KMS-11 (cell line): Measurements from ENCODE around the gene F13A1.

Experiments
- H2AFZ ChIP-seq: fragments of 200-600 bp; sonication (generic); 2 replicates; pipeline ENCODE4 v1.6.1; 2016; ENCODE audit warnings: antibody characterized with exemption, mixed run types, low read depth
- H3K27ac ChIP-seq: fragments of 200-600 bp; sonication (generic); 2 replicates; pipeline ENCODE4 v1.6.1; 2016; ENCODE audit warnings: mild to moderate bottlenecking, mixed run types
- H3K27me3 ChIP-seq: fragments of 200-600 bp; sonication (generic); 2 replicates; pipeline ENCODE4 v1.6.1; 2017; ENCODE audit warnings: mild to moderate bottlenecking, low read depth, mixed run types, moderate library complexity; ENCODE audit not compliant: insufficient read depth
- H3K36me3 ChIP-seq: fragments of 200-600 bp; sonication (generic); 2 replicates; pipeline ENCODE4 v1.6.1; 2017; ENCODE audit warnings: mild to moderate bottlenecking, mixed run types; ENCODE audit not compliant: insufficient read depth
- H3K4me1 ChIP-seq: fragments of 200-600 bp; sonication (generic); 2 replicates; pipeline ENCODE4 v1.6.1; 2016; ENCODE audit warnings: mild to moderate bottlenecking, low read depth, mixed run types; ENCODE audit not compliant: poor library complexity, severe bottlenecking
- H3K4me2 ChIP-seq: fragments of 200-600 bp; sonication (generic); 2 replicates; pipeline ENCODE4 v1.7.0; 2016; ENCODE audit warnings: mild to moderate bottlenecking, mixed run types
- H3K4me3 ChIP-seq: fragments of 200-600 bp; sonication (generic); IDR thresholded peaks from 2 replicates; pipeline ENCODE4 v1.6.1; 2017; ENCODE audit warnings: low read depth, low read length, mixed read lengths; ENCODE audit not compliant: insufficient read depth
- H3K79me2 ChIP-seq: fragments of 200-600 bp; sonication (generic); 2 replicates; pipeline ENCODE4 v1.6.1; 2016; ENCODE audit warnings: low read depth, mixed run types; ENCODE audit not compliant: insufficient read depth
- H3K9ac ChIP-seq: fragments of 200-600 bp; sonication (generic); 2 replicates; pipeline ENCODE4 v1.6.1; 2016; ENCODE audit warnings: mild to moderate bottlenecking, mixed run types
- H4K20me1 ChIP-seq: fragments of 200-600 bp; sonication (generic); 2 replicates; pipeline ENCODE4 v1.6.1; 2016; ENCODE audit warnings: mild to moderate bottlenecking, mixed run types; ENCODE audit not compliant: insufficient read depth
- TF ChIP-seq, protein P1 (sequence below): fragments of 200-600 bp; sonication (generic); conservative IDR thresholded peaks from 2 replicates; pipeline ENCODE4 v1.6.1; 2017; ENCODE audit warnings: low read depth, mild to moderate bottlenecking, antibody characterized with exemption, low read length, moderate library complexity, mixed read lengths

Gene F13A1

DNA sequence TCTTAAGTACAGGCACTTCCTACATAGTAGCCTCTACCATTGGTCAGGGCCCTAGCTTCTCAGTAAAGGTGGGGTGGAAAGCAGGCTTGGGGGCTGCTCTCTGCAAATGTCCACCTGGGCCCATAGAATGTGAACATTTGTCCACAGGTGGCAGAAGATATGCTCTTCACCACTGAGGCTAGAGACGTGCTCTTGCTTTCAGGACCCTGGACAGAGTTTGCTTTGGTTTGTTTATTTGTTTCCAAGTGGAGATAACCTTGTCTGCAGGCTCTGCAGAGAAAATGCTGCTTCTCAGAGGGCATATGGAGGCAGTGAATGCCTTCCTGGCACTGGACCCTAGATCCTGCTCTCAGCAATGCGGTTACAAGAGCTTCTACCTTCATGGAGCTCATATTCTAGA lies 129.0 kb downstream of the F13A1 start:
- Histone ChIP-seq H3K9ac (no peak overlapping the region), H2AFZ (no peak overlapping the region), H3K36me3 (no peaks in the 10 kb centered on the region), H3K4me2 (no peak overlapping the region), H3K79me2 (no peaks in the 10 kb centered on the region), H3K4me1 (no peaks in the 10 kb centered on the region), H3K27me3 (no peaks in the 10 kb centered on the region), H3K27ac (no peak overlapping the region), H4K20me1 (no peaks in the 10 kb centered on the region), H3K4me3 (no peak overlapping the region)
- TF ChIP-seq, protein P1, sequence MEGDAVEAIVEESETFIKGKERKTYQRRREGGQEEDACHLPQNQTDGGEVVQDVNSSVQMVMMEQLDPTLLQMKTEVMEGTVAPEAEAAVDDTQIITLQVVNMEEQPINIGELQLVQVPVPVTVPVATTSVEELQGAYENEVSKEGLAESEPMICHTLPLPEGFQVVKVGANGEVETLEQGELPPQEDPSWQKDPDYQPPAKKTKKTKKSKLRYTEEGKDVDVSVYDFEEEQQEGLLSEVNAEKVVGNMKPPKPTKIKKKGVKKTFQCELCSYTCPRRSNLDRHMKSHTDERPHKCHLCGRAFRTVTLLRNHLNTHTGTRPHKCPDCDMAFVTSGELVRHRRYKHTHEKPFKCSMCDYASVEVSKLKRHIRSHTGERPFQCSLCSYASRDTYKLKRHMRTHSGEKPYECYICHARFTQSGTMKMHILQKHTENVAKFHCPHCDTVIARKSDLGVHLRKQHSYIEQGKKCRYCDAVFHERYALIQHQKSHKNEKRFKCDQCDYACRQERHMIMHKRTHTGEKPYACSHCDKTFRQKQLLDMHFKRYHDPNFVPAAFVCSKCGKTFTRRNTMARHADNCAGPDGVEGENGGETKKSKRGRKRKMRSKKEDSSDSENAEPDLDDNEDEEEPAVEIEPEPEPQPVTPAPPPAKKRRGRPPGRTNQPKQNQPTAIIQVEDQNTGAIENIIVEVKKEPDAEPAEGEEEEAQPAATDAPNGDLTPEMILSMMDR, result no peak

DNA sequence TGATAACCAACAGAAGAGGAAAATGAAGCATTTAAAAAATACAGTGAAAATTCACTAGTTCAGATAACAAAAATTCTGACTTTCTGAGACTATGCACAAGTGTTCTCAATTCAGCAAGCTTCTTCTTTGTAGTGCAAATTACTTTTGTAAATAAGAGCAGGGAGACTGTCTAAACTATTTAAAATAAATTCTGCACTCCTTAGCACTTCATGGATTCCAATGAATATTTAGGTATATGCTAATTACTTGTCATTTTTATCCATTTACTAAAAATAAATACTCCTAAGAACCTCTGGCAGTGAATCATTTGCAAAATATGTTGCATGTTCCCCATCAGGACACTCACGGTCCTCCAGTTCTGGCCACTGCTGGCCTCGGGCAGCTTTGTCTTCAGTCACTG lies 139.8 kb downstream of the F13A1 start:
- Histone ChIP-seq H3K9ac (no peak overlapping the region), H4K20me1 (no peaks in the 10 kb centered on the region), H3K36me3 (no peaks in the 10 kb centered on the region), H3K4me3 (no peak overlapping the region), H3K79me2 (no peaks in the 10 kb centered on the region), H3K27ac (no peak overlapping the region), H3K27me3 (no peaks in the 10 kb centered on the region), H3K4me2 (no peak overlapping the region), H3K4me1 (no peaks in the 10 kb centered on the region), H2AFZ (no peak overlapping the region)
- TF ChIP-seq, protein P1, result no peak

DNA sequence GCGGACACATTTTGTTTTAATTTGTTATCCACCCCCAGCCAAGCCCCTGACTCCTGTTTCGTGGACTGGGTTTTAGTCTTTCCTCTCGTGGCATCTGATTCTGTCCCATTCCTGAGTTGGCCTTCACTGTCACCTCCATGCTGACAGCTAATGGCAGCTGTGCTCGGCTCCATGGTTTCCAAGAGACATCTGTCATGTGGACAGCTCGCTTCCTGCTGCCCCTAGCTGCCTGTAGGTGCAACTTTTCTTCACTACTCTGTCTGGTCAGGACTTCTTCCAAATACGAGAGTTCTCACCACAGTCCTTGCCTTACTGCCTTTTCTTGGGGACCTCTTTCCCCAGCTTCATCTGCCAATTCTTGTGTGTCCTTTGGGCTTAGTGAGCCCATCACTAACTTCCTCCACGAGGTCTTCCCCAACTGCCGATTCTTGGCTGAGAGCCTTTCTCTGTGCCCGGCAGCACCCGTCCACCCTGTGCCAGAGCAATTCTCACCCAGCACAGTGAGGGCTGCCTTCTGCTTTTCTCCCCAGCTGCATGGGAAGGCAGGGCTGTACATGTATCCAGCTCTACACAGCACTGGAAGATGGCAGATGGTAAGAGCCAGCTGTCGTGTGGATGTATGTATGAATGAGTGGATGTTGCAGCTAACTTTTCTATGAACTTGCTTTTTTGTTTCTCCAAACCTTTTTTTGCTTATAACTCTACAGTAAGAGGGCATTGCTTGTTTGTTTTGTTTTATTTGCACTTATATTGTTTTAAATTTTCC lies 140.4 kb downstream of the F13A1 start:
- Histone ChIP-seq H3K27me3 (no peaks in the 10 kb centered on the region), H3K4me1 (no peaks in the 10 kb centered on the region), H3K36me3 (no peaks in the 10 kb centered on the region)

DNA sequence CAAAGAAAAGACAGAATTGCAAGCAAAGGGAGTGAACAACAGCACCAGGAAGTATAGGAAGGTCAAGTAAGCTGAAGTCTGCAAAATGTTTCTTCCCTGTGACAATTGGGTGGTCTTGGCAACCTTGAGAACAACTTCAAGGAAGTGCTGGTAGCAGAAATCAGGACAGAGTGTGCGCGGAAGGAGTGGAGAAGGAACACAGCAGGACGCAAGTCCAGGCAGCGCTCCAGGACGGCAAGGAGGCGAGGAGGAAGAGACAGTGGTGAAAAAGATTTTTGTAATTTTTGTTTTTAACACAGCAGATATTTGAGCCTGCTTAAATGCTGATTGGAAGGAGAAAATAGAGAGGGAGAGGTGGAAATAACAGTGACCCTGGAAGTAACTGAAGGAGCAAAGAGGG lies 141.7 kb downstream of the F13A1 start:
- H3K4me3 ChIP-seq, result no peak overlapping the region
- H3K4me1 ChIP-seq, result no peaks in the 10 kb centered on the region

More for the DNA sequence above, 140.4 kb downstream of the F13A1 start:
- Histone ChIP-seq H3K27ac (no peak overlapping the region), H3K9ac (no peak overlapping the region), H3K4me3 (no peak overlapping the region), H2AFZ (no peak overlapping the region), H3K4me2 (no peak overlapping the region), H4K20me1 (no peaks in the 10 kb centered on the region), H3K79me2 (no peaks in the 10 kb centered on the region)
- TF ChIP-seq, protein P1, result no peak

More for the DNA sequence above, 141.7 kb downstream of the F13A1 start:
- H4K20me1 ChIP-seq, result no peaks in the 10 kb centered on the region
- H2AFZ ChIP-seq, result no peak overlapping the region
- H3K36me3 ChIP-seq, result no peaks in the 10 kb centered on the region
- no peaks in the 10 kb centered on the region for H3K27me3 ChIP-seq
- no peak overlapping the region for H3K27ac ChIP-seq
- TF ChIP-seq, protein P1, result no peak
- H3K4me2 ChIP-seq, result no peak overlapping the region
- no peaks in the 10 kb centered on the region for H3K79me2 ChIP-seq
- no peak overlapping the region for H3K9ac ChIP-seq
